K562 (cell line): Measurements from ENCODE around the gene TCF4. TPM values are rescaled to one million over a fixed set of nuclear protein-coding genes. Genes with fewer than 3 reads are reported as not detected.

Source experiments
- ATAC-seq: fragments of 200-7000 bp; cut with Tn5 transposase; 3 replicates; pipeline ENCODE4 v1.9.1; 2020; ENCODE audit warnings: moderate library complexity
- BruUV-seq: library from RNA; stranded (reverse); fragments of 400-500 nt; replicated peaks from 2 replicates; lab custom pipeline; 2021; lab: Mats Ljungman, UMichigan
- CTCF ChIA-PET: fragments of 300-600 bp; formaldehyde crosslinking; extraction: SDS; loops from one replicate; lab custom pipeline; 2021; ENCODE audit warnings: low intra/inter-chr PET ratio; lab: Yijun Ruan, JAX
- POLR2A ChIA-PET: fragments of 300-600, 350-650 bp; sonication (Branson Sonifier 250); formaldehyde crosslinking; extraction: SDS; loops from one replicate; lab custom pipeline; 2021; ENCODE audit warnings: antibody characterized with exemption, inconsistent platforms; lab: Yijun Ruan, JAX
- DNase-seq, 4 experiments: peaks; one replicate each; pipeline versions ENCODE4 v3.0.0 to v3.0.0-alpha.2; 2011 to 2018; ENCODE audit warnings: low spot score in 3 of 4, mixed read lengths in 3 of 4; ENCODE audit errors: extremely low read depth in 1 of 4
- FAIRE-seq: peaks from 2 replicates; lab custom pipeline; 2011; peaks lifted over from hg19 to GRCh38; lab: Jason Lieb, UNC
- H2AFZ ChIP-seq: 2 replicates; pipeline ENCODE4 v1.6.0; 2011; ENCODE audit warnings: low read depth, low read length, control low read depth, inconsistent platforms
- H3K27ac ChIP-seq: fragments of 200-600 bp; 3 replicates; pipeline ENCODE4 v1.8.0; 2011; ENCODE audit warnings: low read depth, mild to moderate bottlenecking, control low read depth, inconsistent platforms, low read length, moderate library complexity, mixed read lengths; ENCODE audit errors: extremely low read depth
- H3K27me3 ChIP-seq, 2 experiments: fragments of 300-600 bp in 1 of 2; 2 replicates in 1 of 2; 3 replicates in 1 of 2; pipeline versions ENCODE4 v1.6.0 to v1.8.0; 2011; ENCODE audit warnings: inconsistent platforms in 2 of 2, low read length in 2 of 2, mild to moderate bottlenecking in 1 of 2, mixed read lengths in 1 of 2, moderate library complexity in 1 of 2; ENCODE audit not compliant: control insufficient read depth in 2 of 2, insufficient read depth in 2 of 2
- H3K36me3 ChIP-seq: fragments of 300-600 bp; 3 replicates; pipeline ENCODE4 v1.8.0; 2011; ENCODE audit warnings: mild to moderate bottlenecking, low read length, inconsistent platforms; ENCODE audit not compliant: control insufficient read depth, insufficient read depth
- H3K4me1 ChIP-seq, 2 experiments: fragments of 200-600 bp in 1 of 2; replicated peaks in 1 of 2; 2 replicates in 1 of 2; 3 replicates in 1 of 2; pipeline versions ENCODE4 v1.5.1 to v1.8.0; 2011; ENCODE audit warnings: inconsistent platforms in 2 of 2, low read length in 2 of 2, mild to moderate bottlenecking in 1 of 2, mixed read lengths in 1 of 2, moderate library complexity in 1 of 2; ENCODE audit not compliant: control insufficient read depth in 2 of 2, insufficient read depth in 2 of 2
- H3K4me2 ChIP-seq: 2 replicates; pipeline ENCODE4 v1.6.1; 2011; ENCODE audit warnings: low read length, control low read depth, inconsistent platforms, mixed read lengths; ENCODE audit not compliant: insufficient read depth
- H3K4me3 ChIP-seq: fragments of 200-600 bp; sonication (generic), shearing (Covaris generic); 2 replicates; pipeline ENCODE4 v1.5.1; 2016; ENCODE audit warnings: control low read depth, inconsistent platforms
- H3K79me2 ChIP-seq: fragments of 200-600 bp; 3 replicates; pipeline ENCODE4 v1.8.0; 2011; ENCODE audit warnings: low read length, inconsistent platforms; ENCODE audit not compliant: control insufficient read depth, insufficient read depth
- H3K9ac ChIP-seq, 2 experiments: 2 replicates each; pipeline versions ENCODE4 v1.6.0 to v1.6.1; 2011; ENCODE audit warnings: low read depth in 2 of 2, low read length in 2 of 2, control low read depth in 1 of 2, inconsistent platforms in 1 of 2, mild to moderate bottlenecking in 1 of 2, mixed read lengths in 1 of 2; ENCODE audit not compliant: insufficient read depth in 1 of 2
- H3K9me1 ChIP-seq: one replicate; pipeline ENCODE4 v1.6.0; 2011; ENCODE audit warnings: inconsistent platforms, mild to moderate bottlenecking, low read length, moderate library complexity; ENCODE audit not compliant: control insufficient read depth, insufficient read depth
- H3K9me3 ChIP-seq: replicated peaks from 2 replicates; pipeline ENCODE4 v1.5.1; 2011; ENCODE audit warnings: low read depth, low read length, inconsistent platforms; ENCODE audit not compliant: control insufficient read depth, insufficient read depth
- H4K20me1 ChIP-seq: replicated peaks from 2 replicates; pipeline ENCODE4 v1.6.1; 2011; ENCODE audit warnings: low read length, inconsistent platforms, mixed read lengths; ENCODE audit not compliant: control insufficient read depth, insufficient read depth
- BHLHE40 ChIP-seq: IDR thresholded peaks from 2 replicates; pipeline ENCODE4 v1.6.1; 2011; ENCODE audit warnings: low read length, improper control_type of control experiment
- C11orf30 ChIP-seq: fragments of 450-650 bp; IDR thresholded peaks from 2 replicates; pipeline ENCODE4 v1.6.1; 2016; ENCODE audit warnings: low read depth, mild to moderate bottlenecking
- CHD2 ChIP-seq: IDR thresholded peaks from 2 replicates; pipeline ENCODE4 v1.6.1; 2011; ENCODE audit warnings: low read depth, low read length
- DDX20 ChIP-seq: fragments of 450-650 bp; IDR thresholded peaks from 2 replicates; pipeline ENCODE4 v1.6.1; 2016; ENCODE audit warnings: missing genetic modification characterization, low read depth, mild to moderate bottlenecking, missing compliant biosample characterization, moderate library complexity
- EP300 ChIP-seq: IDR thresholded peaks from 2 replicates; pipeline ENCODE4 v1.6.1; 2012; ENCODE audit warnings: low read length, improper control_type of control experiment
- HDAC8 ChIP-seq: fragments of 450-650 bp; IDR thresholded peaks from 2 replicates; pipeline ENCODE4 v1.6.1; 2016; ENCODE audit warnings: mild to moderate bottlenecking, missing genetic modification characterization, moderate library complexity, missing compliant biosample characterization
- HDGF ChIP-seq: fragments of 450-650 bp; IDR thresholded peaks from 2 replicates; pipeline ENCODE4 v1.6.1; 2016
- MAFF ChIP-seq: IDR thresholded peaks from 2 replicates; pipeline ENCODE4 v1.6.1; 2012; ENCODE audit warnings: low read length, improper control_type of control experiment
- MAFK ChIP-seq: IDR thresholded peaks from 2 replicates; pipeline ENCODE4 v1.6.1; 2011; ENCODE audit warnings: low read length, improper control_type of control experiment
- PCBP2 ChIP-seq: fragments of 200-400 bp; formaldehyde crosslinking; IDR thresholded peaks from 2 replicates; pipeline ENCODE4 v1.6.1; 2018; ENCODE audit warnings: low read length, low read depth, mild to moderate bottlenecking, moderate library complexity; ENCODE audit not compliant: poor library complexity, severe bottlenecking
- SAFB ChIP-seq: fragments of 200-400 bp; formaldehyde crosslinking; IDR thresholded peaks from 2 replicates; pipeline ENCODE4 v1.6.1; 2017; ENCODE audit warnings: low read depth, low read length, borderline replicate concordance
- TRIM24 ChIP-seq, 2 experiments: fragments of 450-650 bp; IDR thresholded peaks; 2 replicates each; pipeline ENCODE4 v1.6.1; 2016
- ZNF184 ChIP-seq: sonication (generic); formaldehyde crosslinking; IDR thresholded peaks from 2 replicates; pipeline ENCODE4 v1.5.0; 2020; ENCODE audit warnings: missing genetic modification reagents
- ZNF253 ChIP-seq: fragments of 250-450 bp; sonication (Bioruptor Pico); conservative IDR thresholded peaks from 2 replicates; pipeline ENCODE4 v1.6.1; 2021; ENCODE audit warnings: mild to moderate bottlenecking
- ZNF316 ChIP-seq: fragments of 450-650 bp; IDR thresholded peaks from 2 replicates; pipeline ENCODE4 v1.6.1; 2016
- in situ Hi-C: fragments of 300-500 bp; cut with MboI; formaldehyde crosslinking; loops from 4 replicates; pipeline ENCODE4 v1.15.0; 2018; ENCODE audit warnings: inconsistent platforms, mixed read lengths
- intact Hi-C: fragments of 100-400 bp; cut with micrococcal nuclease; formaldehyde crosslinking; loops from 2 replicates; pipeline ENCODE4 v1.14.2; 2022
- polyA plus RNA-seq, 8 experiments: library from polyadenylated mRNA; depleted of rRNA in 4 of 8; stranded (reverse) in 5 of 8; unstranded in 3 of 8; fragments of >200 nt; fragmentation: Nextera tagmentation in 2 of 8; fragmentation: Illumina TruSeq in 1 of 8; extraction: Ambion mirVana in 2 of 8; extraction: Trizol in 1 of 8; gene quantifications; 2 replicates each; pipeline versions ENCODE4 v1.2.1 to v1.2.3, GENCODE V29; 2011 to 2014; ENCODE audit warnings: inconsistent platforms in 1 of 8, missing spikeins in 1 of 8
- total RNA-seq, 7 experiments: library from RNA; depleted of rRNA in 6 of 7; stranded (reverse); fragments of >200 nt in 6 of 7; fragmentation: Illumina TruSeq in 2 of 7; extraction: Trizol in 2 of 7; gene quantifications; 2 replicates each; pipeline versions ENCODE4 v1.2.1 to v1.2.3, GENCODE V29; 2011 to 2021; ENCODE audit warnings: low replicate concordance in 1 of 7
- TF ChIP-seq, protein P1 (sequence below), 3 experiments: fragments of 200-800 bp in 1 of 3; fragments of 250-450 bp in 1 of 3; fragments of 450-650 bp in 1 of 3; sonication (Bioruptor Pico) in 1 of 3; sonication (Bioruptor generic) in 1 of 3; formaldehyde crosslinking in 1 of 3; IDR thresholded peaks; 2 replicates each; pipeline versions ENCODE4 v1.6.1 to v1.8.0; 2016 to 2022; ENCODE audit warnings: mild to moderate bottlenecking in 2 of 3, missing genetic modification characterization in 2 of 3, missing compliant biosample characterization in 1 of 3, moderate library complexity in 1 of 3
- TF ChIP-seq, protein P2 (sequence below): sonication (generic); formaldehyde crosslinking; IDR thresholded peaks from 2 replicates; pipeline ENCODE4 v1.8.1; 2023; ENCODE audit warnings: mild to moderate bottlenecking, missing genetic modification reagents

TCF4 gene
- total and polyA plus RNA-seq, 9 of the 15 experiments (the other 6 are each of a cell fraction or from before 2014, with no cell fraction given), result 4.8 to 24.7 (median 15.2) TPM

DNA sequence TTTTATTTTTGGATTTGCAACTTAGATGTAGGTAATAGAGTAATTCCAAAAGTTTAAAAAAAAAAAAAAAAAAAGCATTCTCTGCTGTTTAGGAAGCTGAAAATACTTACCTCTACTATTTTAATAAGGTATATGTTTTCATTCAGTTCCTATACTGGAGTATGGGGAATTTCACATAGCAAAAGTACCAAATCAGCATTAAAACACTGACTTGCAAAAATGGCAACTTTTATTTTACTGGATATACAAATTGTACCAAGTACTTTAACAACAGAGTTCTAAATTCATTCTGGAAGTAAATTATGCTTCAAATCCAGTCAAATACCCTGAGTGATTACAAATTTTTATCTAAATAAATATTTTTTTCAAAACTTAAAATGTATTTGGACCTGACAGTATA is 76.7 kb downstream of the TCF4 start:
- no peak overlapping the region for H2AFZ ChIP-seq
- TF ChIP-seq, protein P1, sequence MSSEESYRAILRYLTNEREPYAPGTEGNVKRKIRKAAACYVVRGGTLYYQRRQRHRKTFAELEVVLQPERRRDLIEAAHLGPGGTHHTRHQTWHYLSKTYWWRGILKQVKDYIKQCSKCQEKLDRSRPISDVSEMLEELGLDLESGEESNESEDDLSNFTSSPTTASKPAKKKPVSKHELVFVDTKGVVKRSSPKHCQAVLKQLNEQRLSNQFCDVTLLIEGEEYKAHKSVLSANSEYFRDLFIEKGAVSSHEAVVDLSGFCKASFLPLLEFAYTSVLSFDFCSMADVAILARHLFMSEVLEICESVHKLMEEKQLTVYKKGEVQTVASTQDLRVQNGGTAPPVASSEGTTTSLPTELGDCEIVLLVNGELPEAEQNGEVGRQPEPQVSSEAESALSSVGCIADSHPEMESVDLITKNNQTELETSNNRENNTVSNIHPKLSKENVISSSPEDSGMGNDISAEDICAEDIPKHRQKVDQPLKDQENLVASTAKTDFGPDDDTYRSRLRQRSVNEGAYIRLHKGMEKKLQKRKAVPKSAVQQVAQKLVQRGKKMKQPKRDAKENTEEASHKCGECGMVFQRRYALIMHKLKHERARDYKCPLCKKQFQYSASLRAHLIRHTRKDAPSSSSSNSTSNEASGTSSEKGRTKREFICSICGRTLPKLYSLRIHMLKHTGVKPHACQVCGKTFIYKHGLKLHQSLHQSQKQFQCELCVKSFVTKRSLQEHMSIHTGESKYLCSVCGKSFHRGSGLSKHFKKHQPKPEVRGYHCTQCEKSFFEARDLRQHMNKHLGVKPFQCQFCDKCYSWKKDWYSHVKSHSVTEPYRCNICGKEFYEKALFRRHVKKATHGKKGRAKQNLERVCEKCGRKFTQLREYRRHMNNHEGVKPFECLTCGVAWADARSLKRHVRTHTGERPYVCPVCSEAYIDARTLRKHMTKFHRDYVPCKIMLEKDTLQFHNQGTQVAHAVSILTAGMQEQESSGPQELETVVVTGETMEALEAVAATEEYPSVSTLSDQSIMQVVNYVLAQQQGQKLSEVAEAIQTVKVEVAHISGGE (CRISPR knock-in tag; IDR thresholded peaks at IDR 0.05), result no peak
- TF ChIP-seq EP300 (no peak), DDX20 (tag) (no peak), MAFF (0 out of 2 replicates have a peak, but pooled peaks have one; percentile 25), HDAC8 (tag) (no peak), CHD2 (no peak), TRIM24 (IDR thresholded peaks at IDR 0.05) (no peak), MAFK (peak; percentile 14; the same call in 1 of the 2 replicates), ZNF253 (CRISPR knock-in tag) (no peak), HDGF (no peak), PCBP2 (no peak), ZNF316 (peak; percentile 45), ZNF184 (CRISPR knock-in tag) (no peak), C11orf30 (peak; percentile 47; the same call in 1 of the 2 replicates), SAFB (no peak), BHLHE40 (no peak)
- TF ChIP-seq, protein P2, sequence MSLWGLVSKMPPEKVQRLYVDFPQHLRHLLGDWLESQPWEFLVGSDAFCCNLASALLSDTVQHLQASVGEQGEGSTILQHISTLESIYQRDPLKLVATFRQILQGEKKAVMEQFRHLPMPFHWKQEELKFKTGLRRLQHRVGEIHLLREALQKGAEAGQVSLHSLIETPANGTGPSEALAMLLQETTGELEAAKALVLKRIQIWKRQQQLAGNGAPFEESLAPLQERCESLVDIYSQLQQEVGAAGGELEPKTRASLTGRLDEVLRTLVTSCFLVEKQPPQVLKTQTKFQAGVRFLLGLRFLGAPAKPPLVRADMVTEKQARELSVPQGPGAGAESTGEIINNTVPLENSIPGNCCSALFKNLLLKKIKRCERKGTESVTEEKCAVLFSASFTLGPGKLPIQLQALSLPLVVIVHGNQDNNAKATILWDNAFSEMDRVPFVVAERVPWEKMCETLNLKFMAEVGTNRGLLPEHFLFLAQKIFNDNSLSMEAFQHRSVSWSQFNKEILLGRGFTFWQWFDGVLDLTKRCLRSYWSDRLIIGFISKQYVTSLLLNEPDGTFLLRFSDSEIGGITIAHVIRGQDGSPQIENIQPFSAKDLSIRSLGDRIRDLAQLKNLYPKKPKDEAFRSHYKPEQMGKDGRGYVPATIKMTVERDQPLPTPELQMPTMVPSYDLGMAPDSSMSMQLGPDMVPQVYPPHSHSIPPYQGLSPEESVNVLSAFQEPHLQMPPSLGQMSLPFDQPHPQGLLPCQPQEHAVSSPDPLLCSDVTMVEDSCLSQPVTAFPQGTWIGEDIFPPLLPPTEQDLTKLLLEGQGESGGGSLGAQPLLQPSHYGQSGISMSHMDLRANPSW (CRISPR knock-in tag), result no peak
- no peaks in the 10 kb centered on the region for H4K20me1 ChIP-seq
- H3K27me3 ChIP-seq, result no peaks in the 10 kb centered on the region
- H3K9ac ChIP-seq, result no peak overlapping the region
- no peak for FAIRE-seq
- no peaks in the 10 kb centered on the region for H3K36me3 ChIP-seq
- no TSS peak for BruUV-seq
- POLR2A ChIA-PET, result no interaction called here
- H3K4me3 ChIP-seq, result no peak overlapping the region
- CTCF ChIA-PET, result no interaction called here
- no peak for DNase-seq
- no peaks in the 10 kb centered on the region for H3K9me3 ChIP-seq
- intact Hi-C loops, result no loop called here
- in situ Hi-C loops, result no loop called here
- no peak overlapping the region for H3K4me2 ChIP-seq
- no peaks in the 10 kb centered on the region for H3K9me1 ChIP-seq
- no peaks in the 10 kb centered on the region; the same call in 2 of the 3 replicates for H3K79me2 ChIP-seq
- no peak for ATAC-seq
- H3K4me1 ChIP-seq, result peaks cover 0 to 5% of the 10 kb centered on the region in 2 experiments; a peak in 1 of 5 replicates
- H3K27ac ChIP-seq, result no peak overlapping the region
